Heart left ventricle (tissue), 13 donors: Measurements from ENCODE around the gene TPBGL.

Source experiments
- CTCF ChIP-seq, 12 donors: fragments of 200-600 bp; sonication (generic) in 4 of 12; IDR thresholded peaks; one replicate each; pipeline versions ENCODE4 v1.5.0 to v1.8.0; 2018 to 2022; ENCODE audit warnings: antibody characterized with exemption in 12 of 12, mild to moderate bottlenecking in 5 of 12
- POLR2A ChIP-seq, 2 donors: fragments of 450-650 bp; IDR thresholded peaks; one replicate each; pipeline ENCODE4 v1.6.1; 2017; ENCODE audit warnings: antibody characterized with exemption in 2 of 2, mild to moderate bottlenecking in 2 of 2, moderate library complexity in 2 of 2
- donor health status: ischemic (EF 13 %, LVEDD 7.1; RV severe dilation, severe dysfunction).
- donor health status: DM: no; HTN: yes; CAD: no.
- donor health status: DM: no; HTN: no; CAD: no.
- donor health status: ischemic (EF 25% LVEDD 6.9; RV normal size, moderate dysfunction).
- donor health status: ischemic (EF 25% LVEDD 5.7; RV mildly dilated, moderate dysfunction).
- donor health status: ischemic (EF 35%, LVEDD 5.7; RV mildly dilated, moderate dysfunction).
- donor health status: nonischemic (EF 11% LVEDD 7.7; RV severe dilation, severe dysfunction).
- donor health status: DM: yes; HTN: yes; CAD: no.
- donor health status: PGD.
- donor health status: ischemic (EF 29% LVEDD 5.4; RV normal size, mild dysfunction).
- donor health status: nonischemic (EF 23%, LVEDD 6.1; RV moderate dilation, normal function).

- TF ChIP-seq POLR2A (IDR thresholded peaks at IDR 0.05): no peak
- TF ChIP-seq CTCF (IDR thresholded peaks at IDR 0.05): peak in 6 of 12 donors; percentile 10 to 43 (median 24)
Observed at GRCh38 chr11:75214411-75214821, 26.2 kb upstream of the TPBGL start.
